Measurements from ENCODE around the gene ZMYND15. TPM values are rescaled to one million over a fixed set of nuclear protein-coding genes. Genes with fewer than 3 reads are reported as not detected.

The ZMYND15 gene
- total RNA-seq, 1 donor from 2014 or later, result under 0.01 TPM

DNA sequence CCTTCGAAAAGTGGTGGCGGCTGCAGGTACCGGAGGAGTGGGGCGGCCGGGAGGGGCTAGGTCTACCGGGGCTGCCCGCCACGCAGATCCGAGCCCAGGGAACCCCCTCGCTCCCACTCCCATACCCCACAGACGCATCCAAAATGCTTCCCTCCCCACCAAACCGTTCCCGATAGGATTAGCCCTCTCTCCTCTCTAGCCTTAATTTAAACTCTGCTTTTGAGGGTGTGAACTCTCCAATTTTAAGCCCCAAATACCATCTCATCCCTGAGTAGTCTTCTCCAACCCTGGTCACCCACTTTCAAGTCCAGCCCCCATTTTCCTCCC, 355 bp downstream of the ZMYND15 start:
- peak overlapping the region; percentile 76 for H3K4me3 ChIP-seq (ENCODE audit: low read depth, low read length)
- no peak for DNase-seq (ENCODE audit: low read depth)
- peaks cover 6% of the 10 kb centered on the region for H3K27me3 ChIP-seq (ENCODE audit: control insufficient read depth, insufficient read depth, low read length)
- TF ChIP-seq, protein P1, sequence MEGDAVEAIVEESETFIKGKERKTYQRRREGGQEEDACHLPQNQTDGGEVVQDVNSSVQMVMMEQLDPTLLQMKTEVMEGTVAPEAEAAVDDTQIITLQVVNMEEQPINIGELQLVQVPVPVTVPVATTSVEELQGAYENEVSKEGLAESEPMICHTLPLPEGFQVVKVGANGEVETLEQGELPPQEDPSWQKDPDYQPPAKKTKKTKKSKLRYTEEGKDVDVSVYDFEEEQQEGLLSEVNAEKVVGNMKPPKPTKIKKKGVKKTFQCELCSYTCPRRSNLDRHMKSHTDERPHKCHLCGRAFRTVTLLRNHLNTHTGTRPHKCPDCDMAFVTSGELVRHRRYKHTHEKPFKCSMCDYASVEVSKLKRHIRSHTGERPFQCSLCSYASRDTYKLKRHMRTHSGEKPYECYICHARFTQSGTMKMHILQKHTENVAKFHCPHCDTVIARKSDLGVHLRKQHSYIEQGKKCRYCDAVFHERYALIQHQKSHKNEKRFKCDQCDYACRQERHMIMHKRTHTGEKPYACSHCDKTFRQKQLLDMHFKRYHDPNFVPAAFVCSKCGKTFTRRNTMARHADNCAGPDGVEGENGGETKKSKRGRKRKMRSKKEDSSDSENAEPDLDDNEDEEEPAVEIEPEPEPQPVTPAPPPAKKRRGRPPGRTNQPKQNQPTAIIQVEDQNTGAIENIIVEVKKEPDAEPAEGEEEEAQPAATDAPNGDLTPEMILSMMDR (IDR thresholded peaks at IDR 0.05; ENCODE audit: insufficient read depth, low read length, severe bottlenecking), result no peak
- FAIRE-seq, result no peak
- H3K36me3 ChIP-seq (ENCODE audit: control insufficient read depth, insufficient read depth, low read length), result no peaks in the 10 kb centered on the region

GRCh38 chr17:4740584-4740983, 951 bp downstream of the ZMYND15 start:
- TF ChIP-seq, protein P1 (IDR thresholded peaks at IDR 0.05; ENCODE audit: insufficient read depth, low read length, severe bottlenecking), result no peak
- H3K36me3 ChIP-seq (ENCODE audit: control insufficient read depth, insufficient read depth, low read length), result no peaks in the 10 kb centered on the region
- H3K4me3 ChIP-seq (ENCODE audit: low read depth, low read length), result no peak overlapping the region
- H3K27me3 ChIP-seq (ENCODE audit: control insufficient read depth, insufficient read depth, low read length), result peaks cover 9% of the 10 kb centered on the region
- DNase-seq (ENCODE audit: low read depth) (no peak), FAIRE-seq (no peak)

DNA sequence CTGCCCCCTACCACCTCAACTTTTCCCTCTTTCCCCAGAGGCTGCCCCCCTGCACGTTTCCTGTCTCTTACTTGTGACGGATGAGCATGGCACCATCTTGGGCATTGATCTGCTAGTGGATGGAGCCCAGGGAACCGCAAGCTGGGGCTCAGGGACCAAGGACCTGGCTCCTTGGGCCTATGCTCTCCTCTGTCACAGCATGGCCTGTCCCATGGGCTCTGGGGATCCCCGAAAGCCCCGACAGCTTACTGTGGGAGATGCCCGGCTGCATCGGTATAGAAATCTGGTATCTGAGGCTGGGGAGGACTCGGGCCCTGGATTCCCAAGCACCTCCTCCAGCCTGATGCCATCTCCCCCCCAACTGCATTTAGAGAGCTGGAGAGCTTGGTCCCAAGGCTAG, 1.9 kb downstream of the ZMYND15 start:
- H3K27me3 ChIP-seq (ENCODE audit: control insufficient read depth, insufficient read depth, low read length), result peaks cover 10% of the 10 kb centered on the region
- no peaks in the 10 kb centered on the region for H3K36me3 ChIP-seq (ENCODE audit: control insufficient read depth, insufficient read depth, low read length)
- TF ChIP-seq, protein P1 (IDR thresholded peaks at IDR 0.05; ENCODE audit: insufficient read depth, low read length, severe bottlenecking), result no peak
- no peak for DNase-seq (ENCODE audit: low read depth)
- no peak overlapping the region for H3K4me3 ChIP-seq (ENCODE audit: low read depth, low read length)
- FAIRE-seq, result no peak

- H3K27me3 ChIP-seq (ENCODE audit: control insufficient read depth, insufficient read depth, low read length), result peaks cover 10% of the 10 kb centered on the region
- no peak for FAIRE-seq
- H3K4me3 ChIP-seq (ENCODE audit: low read depth, low read length), result no peak overlapping the region
- no peak for DNase-seq (ENCODE audit: low read depth)
- TF ChIP-seq, protein P1 (IDR thresholded peaks at IDR 0.05; ENCODE audit: insufficient read depth, low read length, severe bottlenecking), result no peak
- H3K36me3 ChIP-seq (ENCODE audit: control insufficient read depth, insufficient read depth, low read length), result no peaks in the 10 kb centered on the region
Observed at GRCh38 chr17:4742133-4742532, 2.5 kb downstream of the ZMYND15 start.

- TF ChIP-seq, protein P1 (IDR thresholded peaks at IDR 0.05; ENCODE audit: insufficient read depth, low read length, severe bottlenecking), result no peak
- Histone ChIP-seq H3K4me3 (ENCODE audit: low read depth, low read length) (no peak overlapping the region), H3K36me3 (ENCODE audit: control insufficient read depth, insufficient read depth, low read length) (no peaks in the 10 kb centered on the region), H3K27me3 (ENCODE audit: control insufficient read depth, insufficient read depth, low read length) (peaks cover 10% of the 10 kb centered on the region)
- FAIRE-seq, result no peak
- DNase-seq (ENCODE audit: low read depth), result no peak
Observed at GRCh38 chr17:4742629-4743028, 3.0 kb downstream of the ZMYND15 start.

DNA sequence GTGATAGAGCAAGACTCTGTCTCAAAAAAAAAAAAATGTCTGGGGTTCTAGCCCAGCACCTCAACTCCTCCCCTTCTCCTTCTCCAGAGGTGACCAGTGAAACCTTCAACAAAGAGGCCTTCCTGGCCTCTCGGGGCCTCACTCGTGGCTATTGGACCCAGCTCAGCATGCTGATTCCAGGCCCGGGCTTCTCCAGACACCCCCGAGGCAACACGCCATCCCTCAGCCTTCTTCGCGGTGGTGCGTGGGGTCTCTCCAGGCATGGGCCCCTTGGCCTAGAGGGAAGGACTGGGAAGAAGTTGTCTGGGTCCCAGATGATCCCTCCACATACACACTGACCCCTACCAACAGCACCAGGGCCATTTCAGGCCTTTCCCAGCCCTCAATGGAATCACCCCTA, 3.6 kb downstream of the ZMYND15 start:
- FAIRE-seq (no peak), DNase-seq (ENCODE audit: low read depth) (no peak)
- H3K27me3 ChIP-seq (ENCODE audit: control insufficient read depth, insufficient read depth, low read length), result peaks cover 10% of the 10 kb centered on the region
- TF ChIP-seq, protein P1 (IDR thresholded peaks at IDR 0.05; ENCODE audit: insufficient read depth, low read length, severe bottlenecking), result no peak
- H3K36me3 ChIP-seq (ENCODE audit: control insufficient read depth, insufficient read depth, low read length), result no peaks in the 10 kb centered on the region
- no peak overlapping the region for H3K4me3 ChIP-seq (ENCODE audit: low read depth, low read length)

All from bronchial epithelial cell (primary cell).